Endothelial cell of umbilical vein (primary cell): ENCODE measurements around the gene MYO7B. TPM values are rescaled to one million over a fixed set of nuclear protein-coding genes. Genes with fewer than 3 reads are reported as not detected.

ENCODE experiments used
- BruUV-seq: library from RNA; stranded (reverse); fragments of 400-500 nt; replicated peaks from 2 replicates; lab custom pipeline; 2021; lab: Mats Ljungman, UMichigan
- CTCF ChIA-PET: fragments of 300-600, 350-600 bp; sonication (Branson Sonifier 250); formaldehyde crosslinking; loops from one replicate; lab custom pipeline; 2021; ENCODE audit warnings: antibody characterized with exemption, inconsistent platforms; lab: Charles Lee
- POLR2A ChIA-PET: fragments of 300-600, 350-600 bp; sonication (Branson Sonifier 250); formaldehyde crosslinking; loops from one replicate; lab custom pipeline; 2021; ENCODE audit warnings: antibody characterized with exemption, inconsistent platforms; lab: Charles Lee
- DNase-seq: peaks from one replicate; pipeline ENCODE4 v3.0.0-alpha.2; 2011; ENCODE audit warnings: low read depth, low spot score
- FAIRE-seq: peaks from 2 replicates; lab custom pipeline; 2011; peaks lifted over from hg19 to GRCh38; lab: Jason Lieb, UNC
- H2AFZ ChIP-seq: 2 replicates; pipeline ENCODE4 v1.6.0; 2012; ENCODE audit warnings: low read depth, low read length, control low read depth, inconsistent platforms
- H3K27ac ChIP-seq: 2 replicates; pipeline ENCODE4 v1.5.1; 2011; ENCODE audit warnings: low read depth, mild to moderate bottlenecking, control low read depth, low read length, moderate library complexity; ENCODE audit not compliant: insufficient read depth
- H3K27me3 ChIP-seq, 2 experiments: 2 replicates each; pipeline versions ENCODE4 v1.6.0 to v1.6.1; 2011; ENCODE audit warnings: low read length in 2 of 2, mixed read lengths in 1 of 2; ENCODE audit not compliant: control insufficient read depth in 2 of 2, insufficient read depth in 2 of 2
- H3K36me3 ChIP-seq, 2 experiments: 2 replicates in 1 of 2; 3 replicates in 1 of 2; pipeline ENCODE4 v1.5.1; 2011; ENCODE audit warnings: low read length in 2 of 2, mild to moderate bottlenecking in 1 of 2, moderate library complexity in 1 of 2; ENCODE audit not compliant: control insufficient read depth in 2 of 2, insufficient read depth in 2 of 2; ENCODE audit errors: extremely low read depth in 1 of 2
- H3K4me1 ChIP-seq: 3 replicates; pipeline ENCODE4 v1.5.1; 2011; ENCODE audit warnings: mild to moderate bottlenecking, low read length; ENCODE audit not compliant: control insufficient read depth, insufficient read depth; ENCODE audit errors: extremely low read depth
- H3K4me2 ChIP-seq: 2 replicates; pipeline ENCODE4 v1.6.1; 2011; ENCODE audit warnings: low read length, control low read depth, mixed read lengths; ENCODE audit not compliant: insufficient read depth
- H3K4me3 ChIP-seq, 3 experiments: fragments of 200-600 bp in 1 of 3; sonication (generic), shearing (Covaris generic) in 1 of 3; replicated peaks in 1 of 3; 2 replicates each; pipeline ENCODE4 v1.5.1; 2011 to 2016; ENCODE audit warnings: control low read depth in 3 of 3, low read length in 3 of 3, mild to moderate bottlenecking in 2 of 3, inconsistent platforms in 1 of 3, low read depth in 1 of 3, moderate library complexity in 1 of 3; ENCODE audit not compliant: insufficient read depth in 1 of 3
- H3K79me2 ChIP-seq: 2 replicates; pipeline ENCODE4 v1.6.0; 2012; ENCODE audit warnings: low read length, inconsistent platforms; ENCODE audit not compliant: control insufficient read depth, insufficient read depth
- H3K9ac ChIP-seq: replicated peaks from 2 replicates; pipeline ENCODE3; 2011; ENCODE audit warnings: low read length, control low read depth; ENCODE audit not compliant: insufficient read depth; ENCODE audit errors: extremely low read depth
- H3K9me1 ChIP-seq: replicated peaks from 3 replicates; pipeline ENCODE4 v1.6.0; 2011; ENCODE audit warnings: mild to moderate bottlenecking, low read length; ENCODE audit not compliant: control insufficient read depth, insufficient read depth; ENCODE audit errors: extremely low read depth
- H3K9me3 ChIP-seq: replicated peaks from 2 replicates; pipeline ENCODE4 v1.5.1; 2012; ENCODE audit warnings: low read length, inconsistent platforms; ENCODE audit not compliant: control insufficient read depth, insufficient read depth
- H4K20me1 ChIP-seq: replicated peaks from 2 replicates; pipeline ENCODE3; 2011; ENCODE audit warnings: mild to moderate bottlenecking, low read length; ENCODE audit not compliant: control insufficient read depth, insufficient read depth; ENCODE audit errors: extremely low read depth
- CTCF ChIP-seq, 2 donors: IDR thresholded peaks; 1 replicate in 1 of 2; 2 replicates in 1 of 2; pipeline ENCODE4 v1.5.1; 2011; ENCODE audit warnings: low read length in 2 of 2, mild to moderate bottlenecking in 2 of 2, moderate library complexity in 2 of 2, control low read depth in 1 of 2, inconsistent platforms in 1 of 2, low read depth in 1 of 2; ENCODE audit not compliant: insufficient read depth in 1 of 2; ENCODE audit errors: extremely low read depth in 1 of 2
- EZH2 ChIP-seq: IDR thresholded peaks from 2 replicates; pipeline ENCODE4 v1.6.1; 2012; ENCODE audit warnings: borderline replicate concordance, low read depth, mild to moderate bottlenecking, moderate library complexity, low read length, inconsistent platforms; ENCODE audit not compliant: severe bottlenecking
- FOS ChIP-seq: IDR thresholded peaks from 2 replicates; pipeline ENCODE4 v1.6.1; 2011; ENCODE audit warnings: mild to moderate bottlenecking, low read length, moderate library complexity, borderline replicate concordance; ENCODE audit not compliant: insufficient read depth
- GATA2 ChIP-seq: IDR thresholded peaks from 2 replicates; pipeline ENCODE4 v1.7.0; 2011; ENCODE audit warnings: low read depth, mild to moderate bottlenecking, moderate library complexity, mixed read lengths, low read length; ENCODE audit not compliant: insufficient read length, insufficient read depth
- MAX ChIP-seq: IDR thresholded peaks from 2 replicates; pipeline ENCODE4 v1.6.1; 2011; ENCODE audit not compliant: insufficient read depth, insufficient read length
- MYC ChIP-seq: IDR thresholded peaks from one replicate; pipeline ENCODE4 v1.6.1; 2011; ENCODE audit warnings: mild to moderate bottlenecking, low read depth, low read length
- POLR2A ChIP-seq: IDR thresholded peaks from 2 replicates; pipeline ENCODE4 v1.6.1; 2012; ENCODE audit warnings: low read depth, mild to moderate bottlenecking, control low read depth, low read length
- POLR2AphosphoS5 ChIP-seq: IDR thresholded peaks from 2 replicates; pipeline ENCODE4 v1.6.1; 2012; ENCODE audit warnings: low read depth, mild to moderate bottlenecking, control low read depth, low read length, moderate library complexity; ENCODE audit not compliant: insufficient read depth
- dilution Hi-C: fragments of 300-500 bp; cut with MboI; formaldehyde crosslinking; loops from one replicate; pipeline ENCODE4 v1.15.0; 2019; ENCODE audit warnings: low sequenced_read_pairs; ENCODE audit not compliant: extremely low pct_ligation_motif_present
- intact Hi-C: fragments of 100-400 bp; cut with micrococcal nuclease; formaldehyde crosslinking; loops from one replicate; pipeline ENCODE4 v1.10.0; 2022
- polyA plus RNA-seq, 4 experiments: library from polyadenylated mRNA; depleted of rRNA in 3 of 4; stranded (reverse) in 3 of 4; unstranded in 1 of 4; fragments of >200 nt; gene quantifications; 2 replicates each; pipeline versions ENCODE4 v1.2.1 to v1.2.3, GENCODE V29; 2011 to 2012; ENCODE audit warnings: missing spikeins in 1 of 4
- total RNA-seq: library from RNA; stranded (reverse); gene quantifications from 2 replicates; pipeline ENCODE4 v1.2.3, GENCODE V29; 2021

Gene MYO7B
- total and polyA plus RNA-seq, 2 donors (not counting 3 experiments of a cell fraction or from before 2014, with no cell fraction given): 0.17 TPM; not detected in 1

GRCh38 chr2:127614246-127614645 is 78.8 kb downstream of the MYO7B start:
- CTCF ChIA-PET: interaction anchor here (0.9 to 1.8 kb wide), 3 partner anchors 15 to 33 kb away, joined by 3 to 8 read pairs (median 3); no protein-coding TSS in a partner anchor
- DNase-seq (no peak), FAIRE-seq (no peak)
- H3K9me1 ChIP-seq: no peaks in the 10 kb centered on the region
- H3K9ac ChIP-seq: no peak overlapping the region
- POLR2A ChIA-PET: no interaction called here
- dilution Hi-C loops (no loop called here), intact Hi-C loops (no loop called here)
- TF ChIP-seq CTCF (IDR thresholded peaks at IDR 0.05; ENCODE audit: extremely low read depth in 1 of 2, insufficient read depth in 1 of 2, low read depth in 1 of 2, low read length in 2 of 2) (no peak), EZH2 (no peak), GATA2 (no peak), FOS (no peak), POLR2AphosphoS5 (no peak), POLR2A (no peak), MAX (no peak), MYC (no peak)
- no peaks in the 10 kb centered on the region for H3K79me2 ChIP-seq
- H3K9me3 ChIP-seq: no peaks in the 10 kb centered on the region
- peaks cover 5 to 9% of the 10 kb centered on the region in 2 experiments for H3K27me3 ChIP-seq
- H4K20me1 ChIP-seq: no peaks in the 10 kb centered on the region
- no peak overlapping the region for H3K27ac ChIP-seq
- H2AFZ ChIP-seq: no peak overlapping the region
- no TSS peak for BruUV-seq
- no peak overlapping the region for H3K4me3 ChIP-seq
- no peaks in the 10 kb centered on the region for H3K4me1 ChIP-seq
- H3K4me2 ChIP-seq: no peak overlapping the region
- no peaks in the 10 kb centered on the region for H3K36me3 ChIP-seq
